HepG2 (cell line): ENCODE measurements around the gene NTM. TPM values are rescaled to one million over a fixed set of nuclear protein-coding genes. Genes with fewer than 3 reads are reported as not detected.
A peak's percentile ranks its signal among the peaks of the same experiment; 100 is the strongest.

ENCODE experiments used
- ATAC-seq: fragments of 200-7000 bp; cut with Tn5 transposase; 3 replicates; pipeline ENCODE4 v1.9.1; 2020; ENCODE audit warnings: mild to moderate bottlenecking, moderate library complexity
- BruUV-seq: library from RNA; stranded (reverse); fragments of 400-500 nt; replicated peaks from 2 replicates; lab custom pipeline; 2021; lab: Mats Ljungman, UMichigan
- CTCF ChIA-PET: fragments of 300-600 bp; formaldehyde crosslinking; extraction: SDS; loops from one replicate; lab custom pipeline; 2021; ENCODE audit warnings: low total read pairs, inconsistent platforms, low intra/inter-chr PET ratio; lab: Yijun Ruan, JAX
- POLR2A ChIA-PET: fragments of 350-600 bp; sonication (Branson Sonifier 250); formaldehyde crosslinking; loops from one replicate; lab custom pipeline; 2020; ENCODE audit warnings: antibody characterized with exemption, inconsistent platforms; lab: Yijun Ruan, JAX
- DNase-seq: peaks from one replicate; pipeline ENCODE4 v3.0.0-alpha.2; 2015; ENCODE audit warnings: low spot score
- FAIRE-seq: peaks from 3 replicates; lab custom pipeline; 2011; peaks lifted over from hg19 to GRCh38; lab: Jason Lieb, UNC
- H2AFZ ChIP-seq: one replicate; pipeline ENCODE4 v1.6.1; 2011; ENCODE audit warnings: low read length, inconsistent platforms
- H3K27ac ChIP-seq: fragments of 300-600 bp; 3 replicates; pipeline ENCODE4 v1.8.0; 2011; ENCODE audit warnings: mixed run types, mild to moderate bottlenecking, mixed read lengths, low read length, inconsistent platforms; ENCODE audit not compliant: insufficient read depth; ENCODE audit errors: extremely low read length
- H3K27me3 ChIP-seq, 2 experiments: fragments of 200-600 bp in 1 of 2; 2 replicates in 1 of 2; 3 replicates in 1 of 2; pipeline versions ENCODE4 v1.6.0 to v1.8.0; 2011; ENCODE audit warnings: low read length in 2 of 2, mild to moderate bottlenecking in 2 of 2, moderate library complexity in 2 of 2, inconsistent platforms in 1 of 2; ENCODE audit not compliant: insufficient read depth in 2 of 2, control insufficient read depth in 1 of 2
- H3K36me3 ChIP-seq, 2 experiments: fragments of 200-600 bp in 1 of 2; replicated peaks in 1 of 2; 2 replicates in 1 of 2; 3 replicates in 1 of 2; pipeline versions ENCODE4 v1.5.1 to v1.8.0; 2011; ENCODE audit warnings: low read length in 2 of 2, inconsistent platforms in 1 of 2; ENCODE audit not compliant: insufficient read depth in 2 of 2, control insufficient read depth in 1 of 2
- H3K4me1 ChIP-seq: 2 replicates; pipeline ENCODE4 v1.5.1; 2012; ENCODE audit warnings: low read length, inconsistent platforms; ENCODE audit not compliant: insufficient read depth
- H3K4me2 ChIP-seq: 2 replicates; pipeline ENCODE4 v1.6.0; 2011; ENCODE audit warnings: low read depth, low read length, inconsistent platforms
- H3K4me3 ChIP-seq, 3 experiments: fragments of 200-600 bp in 1 of 3; sonication (generic), shearing (Covaris generic) in 1 of 3; replicated peaks in 1 of 3; 2 replicates each; pipeline ENCODE4 v1.5.1; 2011 to 2016; ENCODE audit warnings: low read length in 3 of 3, inconsistent platforms in 2 of 3, low read depth in 2 of 3, mild to moderate bottlenecking in 2 of 3, control low read depth in 1 of 3, mixed read lengths in 1 of 3; ENCODE audit not compliant: insufficient read depth in 1 of 3
- H3K79me2 ChIP-seq: one replicate; pipeline ENCODE4 v1.6.1; 2011; ENCODE audit warnings: low read length, inconsistent platforms; ENCODE audit not compliant: insufficient read depth
- H3K9ac ChIP-seq: 2 replicates; pipeline ENCODE4 v1.6.0; 2011; ENCODE audit warnings: mild to moderate bottlenecking, low read depth, low read length, inconsistent platforms; ENCODE audit not compliant: insufficient read depth
- H3K9me3 ChIP-seq: 2 replicates; pipeline ENCODE4 v1.5.1; 2012; ENCODE audit warnings: mild to moderate bottlenecking, low read length
- H4K20me1 ChIP-seq: 2 replicates; pipeline ENCODE4 v1.6.0; 2011; ENCODE audit warnings: inconsistent platforms, mild to moderate bottlenecking, low read length, moderate library complexity; ENCODE audit not compliant: insufficient read depth
- CEBPB ChIP-seq: IDR thresholded peaks from 2 replicates; pipeline ENCODE4 v1.6.1; 2011; ENCODE audit warnings: low read depth, low read length, improper control_type of control experiment, borderline replicate concordance
- EHMT2 ChIP-seq: fragments of 200-600 bp; sonication (generic); IDR thresholded peaks from 2 replicates; pipeline ENCODE4 v1.7.0; 2017; ENCODE audit warnings: antibody characterized with exemption, low read depth, low read length, borderline replicate concordance
- KMT2A ChIP-seq: sonication (generic); formaldehyde crosslinking; IDR thresholded peaks from 2 replicates; pipeline ENCODE4 v1.4.0; 2020; ENCODE audit warnings: missing genetic modification reagents
- MIER3 ChIP-seq: IDR thresholded peaks from 2 replicates; pipeline ENCODE4 v1.6.1; 2016; ENCODE audit warnings: missing compliant biosample characterization, borderline replicate concordance
- NR2F6 ChIP-seq, 2 experiments: IDR thresholded peaks; 2 replicates each; pipeline ENCODE4 v1.6.1; 2016; ENCODE audit warnings: antibody characterized with exemption in 1 of 2, mild to moderate bottlenecking in 1 of 2
- PHF5A ChIP-seq: IDR thresholded peaks from one replicate; pipeline ENCODE4 v1.6.1; 2018; ENCODE audit warnings: low read depth, missing genetic modification reagents; ENCODE audit not compliant: unreplicated experiment
- SETDB1 ChIP-seq: sonication (generic); formaldehyde crosslinking; IDR thresholded peaks from 2 replicates; pipeline ENCODE4 v1.5.1; 2020; ENCODE audit warnings: missing genetic modification reagents, mild to moderate bottlenecking, borderline replicate concordance
- TAF15 ChIP-seq: fragments of 200-400 bp; formaldehyde crosslinking; IDR thresholded peaks from one replicate; pipeline ENCODE4 v1.6.1; 2018; ENCODE audit warnings: mild to moderate bottlenecking, low read depth, low read length; ENCODE audit not compliant: poor library complexity, severe bottlenecking
- ZNF367 ChIP-seq: sonication (generic); formaldehyde crosslinking; IDR thresholded peaks from 2 replicates; pipeline ENCODE4 v1.4.0; 2020; ENCODE audit warnings: missing genetic modification reagents, borderline replicate concordance
- ZNF414 ChIP-seq: sonication (generic); formaldehyde crosslinking; IDR thresholded peaks from 2 replicates; pipeline ENCODE4 v1.5.0; 2020; ENCODE audit warnings: missing genetic modification reagents
- ZNF44 ChIP-seq: sonication (generic); formaldehyde crosslinking; IDR thresholded peaks from 2 replicates; pipeline ENCODE4 v1.5.1; 2020; ENCODE audit warnings: mild to moderate bottlenecking, missing genetic modification reagents
- ZNF569 ChIP-seq: sonication (generic); formaldehyde crosslinking; IDR thresholded peaks from 2 replicates; pipeline ENCODE4 v1.5.0; 2020; ENCODE audit warnings: mild to moderate bottlenecking, missing genetic modification reagents, moderate library complexity, borderline replicate concordance
- ZNF577 ChIP-seq: sonication (generic); formaldehyde crosslinking; IDR thresholded peaks from 2 replicates; pipeline ENCODE4 v1.4.0; 2020; ENCODE audit warnings: mild to moderate bottlenecking, low read depth, missing genetic modification reagents, borderline replicate concordance
- ZNF7 ChIP-seq: IDR thresholded peaks from 2 replicates; pipeline ENCODE4 v1.6.1; 2016; ENCODE audit warnings: missing biosample characterization, missing genetic modification reagents
- WGBS: methylation state at CpG from one replicate; pipeline ENCODE4 v1.1.6; 2017; ENCODE audit warnings: low lambda C conversion rate; 5-methylcytosine and 5-hydroxymethylcytosine counted together
- in situ Hi-C: cut with HindIII; loops from 2 replicates; pipeline ENCODE4 v1.10.0; 2017; ENCODE audit warnings: low pct_unique_long_range_greater_than_20kb; ENCODE audit not compliant: extremely low pct_ligation_motif_present
- intact Hi-C: fragments of 100-400 bp; cut with micrococcal nuclease; formaldehyde crosslinking; loops from one replicate; pipeline ENCODE4 v1.10.0; 2022; ENCODE audit not compliant: unreplicated experiment
- polyA plus RNA-seq, 8 experiments: library from polyadenylated mRNA; depleted of rRNA in 3 of 8; stranded (reverse) in 7 of 8; unstranded in 1 of 8; fragments of >200 nt; fragmentation: Illumina TruSeq in 4 of 8; extraction: Trizol in 4 of 8; gene quantifications; 2 replicates each; pipeline versions ENCODE4 v1.2.1 to v1.2.3, GENCODE V29; 2011 to 2016; ENCODE audit warnings: low read depth in 4 of 8, missing spikeins in 1 of 8, mixed read lengths in 1 of 8; ENCODE audit not compliant: insufficient read depth in 1 of 8
- total RNA-seq, 5 experiments: library from RNA; depleted of rRNA; stranded (reverse); fragments of >200 nt; fragmentation: Illumina TruSeq; extraction: Trizol; gene quantifications; 2 replicates each; pipeline ENCODE4 v1.2.3, GENCODE V29; 2016; ENCODE audit warnings: low read depth in 1 of 5
- TF ChIP-seq, protein P1 (sequence below): sonication (generic); formaldehyde crosslinking; IDR thresholded peaks from 2 replicates; pipeline ENCODE4 v1.8.1; 2022; ENCODE audit warnings: low read depth, mild to moderate bottlenecking, missing genetic modification reagents
- TF ChIP-seq, protein P2 (sequence below): sonication (generic); formaldehyde crosslinking; IDR thresholded peaks from 2 replicates; pipeline ENCODE4 v1.4.0; 2020; ENCODE audit warnings: mild to moderate bottlenecking, missing genetic modification reagents

The NTM gene
- total and polyA plus RNA-seq, 2 of the 13 experiments (the other 11 are each of a cell fraction or from before 2014, with no cell fraction given): not detected

- no TSS peak for BruUV-seq
- H3K36me3 ChIP-seq: no peaks in the 10 kb centered on the region
- ChIA-PET CTCF (no interaction called here), POLR2A (no interaction called here)
- in situ Hi-C loops: no loop called here
- no peaks in the 10 kb centered on the region for H3K9me3 ChIP-seq
- H2AFZ ChIP-seq: no peak overlapping the region
- no peak for TF ChIP-seq PHF5A
- no peak for TF ChIP-seq ZNF367 (CRISPR knock-in tag)
- TF ChIP-seq MIER3 (CRISPR knock-in tag): no peak
- TF ChIP-seq, protein P1, sequence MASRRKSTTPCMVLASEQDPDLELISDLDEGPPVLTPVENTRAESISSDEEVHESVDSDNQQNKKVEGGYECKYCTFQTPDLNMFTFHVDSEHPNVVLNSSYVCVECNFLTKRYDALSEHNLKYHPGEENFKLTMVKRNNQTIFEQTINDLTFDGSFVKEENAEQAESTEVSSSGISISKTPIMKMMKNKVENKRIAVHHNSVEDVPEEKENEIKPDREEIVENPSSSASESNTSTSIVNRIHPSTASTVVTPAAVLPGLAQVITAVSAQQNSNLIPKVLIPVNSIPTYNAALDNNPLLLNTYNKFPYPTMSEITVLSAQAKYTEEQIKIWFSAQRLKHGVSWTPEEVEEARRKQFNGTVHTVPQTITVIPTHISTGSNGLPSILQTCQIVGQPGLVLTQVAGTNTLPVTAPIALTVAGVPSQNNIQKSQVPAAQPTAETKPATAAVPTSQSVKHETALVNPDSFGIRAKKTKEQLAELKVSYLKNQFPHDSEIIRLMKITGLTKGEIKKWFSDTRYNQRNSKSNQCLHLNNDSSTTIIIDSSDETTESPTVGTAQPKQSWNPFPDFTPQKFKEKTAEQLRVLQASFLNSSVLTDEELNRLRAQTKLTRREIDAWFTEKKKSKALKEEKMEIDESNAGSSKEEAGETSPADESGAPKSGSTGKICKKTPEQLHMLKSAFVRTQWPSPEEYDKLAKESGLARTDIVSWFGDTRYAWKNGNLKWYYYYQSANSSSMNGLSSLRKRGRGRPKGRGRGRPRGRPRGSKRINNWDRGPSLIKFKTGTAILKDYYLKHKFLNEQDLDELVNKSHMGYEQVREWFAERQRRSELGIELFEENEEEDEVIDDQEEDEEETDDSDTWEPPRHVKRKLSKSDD (CRISPR knock-in tag): no peak
- TF ChIP-seq EHMT2: no peak
- no peak for TF ChIP-seq ZNF577
- no peak for TF ChIP-seq TAF15
- TF ChIP-seq SETDB1 (CRISPR knock-in tag): no peak
- no peak for TF ChIP-seq ZNF7
- TF ChIP-seq CEBPB: no peak
- TF ChIP-seq ZNF569: no peak
- TF ChIP-seq NR2F6 (IDR thresholded peaks at IDR 0.05): no peak
- TF ChIP-seq NR2F6 (CRISPR knock-in tag; IDR thresholded peaks at IDR 0.05): no peak
- TF ChIP-seq, protein P2, sequence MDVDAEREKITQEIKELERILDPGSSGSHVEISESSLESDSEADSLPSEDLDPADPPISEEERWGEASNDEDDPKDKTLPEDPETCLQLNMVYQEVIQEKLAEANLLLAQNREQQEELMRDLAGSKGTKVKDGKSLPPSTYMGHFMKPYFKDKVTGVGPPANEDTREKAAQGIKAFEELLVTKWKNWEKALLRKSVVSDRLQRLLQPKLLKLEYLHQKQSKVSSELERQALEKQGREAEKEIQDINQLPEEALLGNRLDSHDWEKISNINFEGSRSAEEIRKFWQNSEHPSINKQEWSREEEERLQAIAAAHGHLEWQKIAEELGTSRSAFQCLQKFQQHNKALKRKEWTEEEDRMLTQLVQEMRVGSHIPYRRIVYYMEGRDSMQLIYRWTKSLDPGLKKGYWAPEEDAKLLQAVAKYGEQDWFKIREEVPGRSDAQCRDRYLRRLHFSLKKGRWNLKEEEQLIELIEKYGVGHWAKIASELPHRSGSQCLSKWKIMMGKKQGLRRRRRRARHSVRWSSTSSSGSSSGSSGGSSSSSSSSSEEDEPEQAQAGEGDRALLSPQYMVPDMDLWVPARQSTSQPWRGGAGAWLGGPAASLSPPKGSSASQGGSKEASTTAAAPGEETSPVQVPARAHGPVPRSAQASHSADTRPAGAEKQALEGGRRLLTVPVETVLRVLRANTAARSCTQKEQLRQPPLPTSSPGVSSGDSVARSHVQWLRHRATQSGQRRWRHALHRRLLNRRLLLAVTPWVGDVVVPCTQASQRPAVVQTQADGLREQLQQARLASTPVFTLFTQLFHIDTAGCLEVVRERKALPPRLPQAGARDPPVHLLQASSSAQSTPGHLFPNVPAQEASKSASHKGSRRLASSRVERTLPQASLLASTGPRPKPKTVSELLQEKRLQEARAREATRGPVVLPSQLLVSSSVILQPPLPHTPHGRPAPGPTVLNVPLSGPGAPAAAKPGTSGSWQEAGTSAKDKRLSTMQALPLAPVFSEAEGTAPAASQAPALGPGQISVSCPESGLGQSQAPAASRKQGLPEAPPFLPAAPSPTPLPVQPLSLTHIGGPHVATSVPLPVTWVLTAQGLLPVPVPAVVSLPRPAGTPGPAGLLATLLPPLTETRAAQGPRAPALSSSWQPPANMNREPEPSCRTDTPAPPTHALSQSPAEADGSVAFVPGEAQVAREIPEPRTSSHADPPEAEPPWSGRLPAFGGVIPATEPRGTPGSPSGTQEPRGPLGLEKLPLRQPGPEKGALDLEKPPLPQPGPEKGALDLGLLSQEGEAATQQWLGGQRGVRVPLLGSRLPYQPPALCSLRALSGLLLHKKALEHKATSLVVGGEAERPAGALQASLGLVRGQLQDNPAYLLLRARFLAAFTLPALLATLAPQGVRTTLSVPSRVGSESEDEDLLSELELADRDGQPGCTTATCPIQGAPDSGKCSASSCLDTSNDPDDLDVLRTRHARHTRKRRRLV (CRISPR knock-in tag): no peak
- TF ChIP-seq ZNF44: no peak
- no peak for TF ChIP-seq ZNF414 (CRISPR knock-in tag)
- no peak for TF ChIP-seq KMT2A (CRISPR knock-in tag)
- ATAC-seq (peak; percentile 31; the same call in 1 of the 3 replicates), DNase-seq (no peak), FAIRE-seq (no peak)
- H3K9ac ChIP-seq: no peak overlapping the region
- WGBS: 17% methylated on average over 15 of the region's 15 CpGs
- intact Hi-C loops: no loop called here
- no peak overlapping the region for H3K4me3 ChIP-seq
- H4K20me1 ChIP-seq: no peaks in the 10 kb centered on the region
- peaks cover 0 to 5% of the 10 kb centered on the region in 2 experiments; a peak in 3 of 5 replicates for H3K27me3 ChIP-seq
- no peak overlapping the region for H3K27ac ChIP-seq
- H3K4me1 ChIP-seq: no peaks in the 10 kb centered on the region
- H3K4me2 ChIP-seq: no peak overlapping the region
- no peaks in the 10 kb centered on the region for H3K79me2 ChIP-seq
Observed at GRCh38 chr11:131504199-131504949, 134.0 kb downstream of the NTM start.
